NCI-H524 (cell line): ENCODE measurements around the gene INHBE.
"Not testable (repeated sequence)": the region's sequence is repeated elsewhere in the genome, so short reads cannot be mapped to it uniquely, and the experiment has no call there.

Experiments used
- DNase-seq, 2 experiments: peaks; one replicate each; lab custom pipeline; 2025; lab: John Stamatoyannopoulos, UW

Gene INHBE

DNA sequence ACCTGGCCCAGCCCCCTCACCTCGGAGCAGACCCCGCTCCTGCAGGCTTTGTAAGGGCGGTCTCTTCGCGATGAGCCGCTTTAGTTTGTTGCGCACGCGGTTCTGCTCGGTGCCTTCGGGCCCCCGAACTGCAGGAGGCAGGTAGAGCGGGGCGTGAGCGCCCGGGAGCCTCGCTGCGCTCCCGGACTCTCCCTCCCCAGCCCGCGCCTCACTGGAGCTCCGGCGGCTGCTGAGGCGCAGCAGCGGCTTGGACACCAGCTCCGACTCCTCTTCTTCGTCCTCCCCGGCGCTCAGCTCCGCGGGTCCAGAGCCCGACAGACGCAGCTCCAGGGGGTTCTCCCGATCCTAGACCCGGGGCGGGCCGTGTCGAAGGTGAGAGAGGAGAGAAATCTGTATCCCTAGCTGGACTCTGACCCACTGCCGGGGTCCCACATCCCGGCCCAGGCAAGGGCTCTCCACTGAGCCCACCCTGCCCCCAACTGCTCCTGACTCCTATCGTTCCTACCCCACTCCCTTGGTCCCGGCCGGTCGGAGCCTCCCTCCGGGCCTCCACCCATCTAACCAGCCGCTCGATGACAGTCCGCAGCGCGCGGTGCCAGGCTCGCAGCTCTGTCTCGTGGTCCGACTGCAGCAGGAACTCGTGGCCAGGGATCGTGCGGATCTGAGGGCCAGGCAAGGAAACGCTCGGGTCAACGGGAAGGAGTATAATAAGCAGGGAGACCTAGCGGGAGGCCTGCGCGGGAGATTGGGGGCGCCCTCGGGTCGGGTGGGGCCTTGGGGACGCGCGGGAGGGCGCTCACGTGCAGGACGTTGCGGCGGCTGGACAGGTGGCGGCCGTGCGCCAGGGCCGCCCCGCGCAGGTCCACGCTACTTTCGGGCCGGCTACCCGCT lies 20.4 kb downstream of the INHBE start:
- DNase-seq = no peak

DNA sequence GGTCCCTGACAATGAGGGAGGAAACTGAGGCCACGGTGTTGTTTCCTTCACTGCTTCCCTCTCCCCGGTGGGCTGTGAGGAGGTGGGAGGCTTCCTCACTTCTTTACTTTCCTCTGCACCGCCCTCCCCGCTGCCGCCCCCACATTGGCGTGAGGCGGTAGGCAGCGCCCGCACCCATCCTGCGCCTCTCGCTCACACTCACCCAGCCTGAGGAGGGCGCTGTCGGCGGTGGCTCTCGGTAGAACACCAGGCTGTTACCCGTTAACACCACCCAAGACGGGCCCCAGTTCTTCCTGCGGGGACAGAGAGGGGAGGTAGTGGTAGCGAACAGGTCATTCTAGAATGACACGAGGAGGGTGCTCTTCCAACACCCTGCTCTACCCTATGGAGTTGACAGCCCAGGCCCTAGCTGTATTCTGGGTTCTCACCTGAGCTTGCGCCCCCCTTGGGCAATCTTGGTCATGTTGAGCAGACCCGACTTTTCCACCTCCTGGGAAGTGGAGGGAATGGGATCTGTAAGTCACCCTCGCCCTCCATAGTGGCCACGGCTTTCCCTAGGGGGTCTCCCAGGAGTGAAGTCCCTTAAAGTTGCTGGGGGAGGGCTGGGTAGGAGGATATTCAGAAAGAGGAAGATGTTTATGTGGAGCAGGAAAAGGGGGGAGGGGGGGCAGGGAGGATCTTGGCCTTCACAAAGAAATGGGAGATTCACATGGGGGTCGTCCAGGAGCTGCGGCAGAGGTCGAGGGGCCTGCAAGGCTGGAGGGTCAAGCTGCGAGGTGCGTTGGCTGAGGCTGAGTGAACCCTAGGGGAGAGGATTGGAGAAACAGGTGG lies 21.3 kb downstream of the INHBE start:
- no peak for DNase-seq

DNA sequence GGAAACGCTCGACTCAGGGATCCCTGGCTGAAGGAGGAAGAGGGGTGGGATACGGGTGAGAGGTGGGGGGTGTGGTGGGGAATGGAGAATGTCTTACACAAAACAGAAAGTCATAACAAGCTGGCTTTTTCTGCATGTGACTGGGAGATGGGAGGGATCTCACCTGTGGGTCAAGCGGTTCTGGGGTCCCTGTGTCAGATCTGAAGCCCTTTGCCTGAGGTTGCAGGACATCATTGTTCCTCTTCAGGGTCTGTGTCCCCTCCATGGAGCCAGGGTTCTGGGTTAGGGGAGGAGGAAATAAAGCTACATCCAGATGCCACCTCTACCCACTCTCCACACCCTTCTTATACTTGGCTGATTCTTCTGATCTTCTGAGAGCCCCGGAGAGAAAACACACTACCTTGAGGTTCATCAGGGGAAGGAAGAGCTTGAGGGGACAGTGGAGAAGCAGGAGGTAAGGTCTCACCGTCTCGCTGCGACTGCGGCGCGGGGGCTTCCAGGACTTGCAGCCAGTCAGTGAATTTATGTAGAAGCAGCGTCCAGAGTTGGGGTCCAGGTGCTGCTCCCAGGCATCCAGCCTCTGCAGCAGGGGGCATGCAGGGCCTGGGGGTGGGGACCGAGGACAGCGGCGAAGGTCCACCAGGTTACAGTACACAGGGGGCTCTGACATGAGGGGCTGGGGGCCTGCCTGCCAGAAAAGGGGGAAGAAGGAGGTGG lies 22.0 kb downstream of the INHBE start:
- no peak for DNase-seq

DNA sequence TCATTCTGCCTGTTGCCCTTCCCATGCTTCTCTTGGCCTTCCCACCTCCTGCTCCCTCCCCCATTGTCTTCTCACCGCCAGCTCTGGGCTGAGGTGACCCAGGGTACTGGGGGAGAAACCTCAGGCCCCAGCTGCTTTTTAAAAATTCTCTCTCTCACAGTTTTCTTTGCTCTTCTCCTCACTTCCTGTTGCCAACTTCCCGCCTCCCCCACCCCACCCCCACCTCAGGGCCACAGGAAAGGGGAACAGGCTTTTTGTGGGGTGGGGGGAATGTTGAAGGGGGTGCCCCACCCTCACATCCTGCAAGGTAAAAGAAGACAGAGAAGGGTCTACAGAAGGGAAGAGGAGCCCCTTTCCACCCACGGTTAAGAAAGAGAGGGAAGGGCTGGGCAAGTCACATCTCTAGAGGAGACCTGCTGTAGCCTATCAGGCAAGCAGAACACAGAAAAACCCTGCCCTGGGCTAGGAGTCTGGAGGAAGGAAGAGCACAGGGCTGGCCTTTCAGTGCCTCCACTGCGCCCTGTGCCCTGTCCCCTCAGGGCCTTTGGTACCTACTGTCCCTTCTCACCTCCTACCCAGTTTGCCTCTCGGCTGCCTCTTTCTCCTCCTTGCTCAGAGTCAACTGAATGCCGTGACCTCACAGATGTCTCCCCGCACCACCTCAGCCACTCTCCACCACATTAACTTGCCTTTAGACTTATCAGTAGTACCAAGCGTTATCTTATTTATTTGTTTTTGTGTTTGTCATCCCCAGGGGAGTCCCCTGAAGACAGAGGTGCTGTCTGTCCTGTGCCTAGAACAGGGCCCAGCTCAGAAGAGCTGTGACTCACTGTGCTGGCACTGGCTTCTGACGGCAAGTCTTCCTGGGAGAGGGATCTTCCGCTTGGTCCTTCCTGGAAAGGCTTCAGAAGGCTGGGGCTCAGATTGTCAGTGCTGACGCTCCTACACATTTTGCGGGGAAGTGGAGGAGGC lies 22.9 kb downstream of the INHBE start:
- DNase-seq = no peak

DNA sequence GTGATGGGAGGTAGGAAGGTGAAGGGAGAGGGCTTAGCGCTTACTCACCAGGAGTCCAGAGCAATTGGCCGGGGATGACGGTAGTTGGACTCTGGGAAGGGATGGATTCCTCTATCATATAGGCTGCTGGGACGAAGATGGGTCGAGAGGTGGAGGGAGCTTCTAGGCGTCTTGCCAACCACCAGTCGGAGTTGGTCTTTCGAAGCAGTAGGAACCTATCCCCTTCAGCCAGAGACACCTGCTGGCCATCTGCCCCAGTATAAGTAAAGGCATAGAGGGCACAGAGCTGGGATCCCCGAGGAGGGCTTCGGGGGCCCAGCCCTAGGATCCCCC lies 23.9 kb downstream of the INHBE start:
- peak in 1 of 2 experiments; percentile 28 for DNase-seq

DNA sequence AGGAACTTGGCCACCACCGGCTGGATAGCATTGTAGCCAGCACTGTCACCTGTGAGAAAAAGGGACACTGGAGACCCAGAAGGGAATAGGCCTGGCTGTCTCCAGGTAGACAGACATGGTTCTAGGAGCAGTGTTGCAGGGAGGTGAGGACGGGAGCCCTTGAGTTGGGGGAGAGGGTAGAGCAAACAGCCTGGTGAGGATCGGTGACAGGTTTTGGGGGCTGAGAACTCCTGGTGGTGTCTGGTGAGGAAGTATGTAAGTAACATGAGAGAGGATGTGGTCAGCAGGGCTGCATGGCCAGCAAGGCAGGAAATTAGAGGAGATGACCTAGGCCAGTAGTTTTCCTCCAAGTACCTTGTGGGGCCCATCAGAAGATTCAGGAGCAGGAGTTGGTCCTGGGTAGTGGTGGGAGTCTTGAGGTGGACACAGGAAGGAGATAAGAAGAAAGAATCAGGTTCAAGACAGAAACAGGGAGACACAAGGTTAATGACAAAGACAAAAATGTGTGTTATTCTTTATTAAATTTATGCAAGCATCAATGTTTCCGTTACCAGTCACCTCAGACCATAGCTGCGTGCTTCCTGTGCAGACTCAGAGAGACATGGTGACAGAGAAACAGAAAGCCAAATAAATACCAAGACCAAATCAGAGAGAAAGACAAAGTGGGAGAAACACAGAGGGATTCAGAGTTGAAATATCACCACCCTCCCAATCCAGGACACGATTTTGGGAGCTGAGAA lies 24.4 kb downstream of the INHBE start, which contains the start of gene ARHGAP9:
Gene ARHGAP9 (minus strand): TSS at position 491 of the 740 bp plus-strand sequence. CDS start 460 bp downstream, at position 31.
- DNase-seq = no peak

DNA sequence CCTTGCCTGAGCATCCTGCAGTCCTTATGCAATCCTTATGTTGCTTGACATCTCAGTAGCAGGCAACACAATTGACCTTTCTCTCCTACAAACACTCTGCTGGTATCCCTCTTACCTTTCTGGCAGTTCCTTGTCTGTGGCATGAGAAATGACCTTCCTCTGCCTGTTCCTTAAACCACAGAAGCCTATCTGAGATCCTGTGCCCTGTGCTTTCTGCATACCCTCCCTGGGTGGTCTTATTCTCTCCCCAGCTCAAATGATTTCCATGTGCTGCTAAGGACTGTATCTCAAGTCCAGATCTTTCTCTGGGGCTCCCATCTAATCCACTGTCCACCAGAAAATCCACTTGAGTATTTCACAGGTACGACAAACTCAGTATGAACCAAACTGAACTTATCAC lies 26.6 kb downstream of the INHBE start:
- DNase-seq = no peak

DNA sequence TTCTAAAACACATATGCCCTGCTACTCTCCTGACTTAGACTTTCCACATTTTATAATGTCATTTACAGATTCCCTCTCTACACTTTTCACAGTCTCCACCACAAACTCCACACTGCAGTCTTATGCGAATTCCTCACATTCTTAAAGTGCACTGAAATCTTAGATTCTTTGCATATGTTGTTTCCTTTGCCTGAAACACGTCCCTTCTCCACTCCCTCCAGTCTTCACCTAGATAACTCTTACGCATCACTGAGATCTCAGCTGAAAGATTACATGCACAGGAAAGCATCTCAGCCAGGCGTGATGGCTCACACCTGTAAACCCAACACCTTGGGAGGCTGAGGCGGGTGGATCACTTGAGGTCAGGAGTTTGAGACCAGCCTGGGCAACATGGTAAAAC lies 28.4 kb downstream of the INHBE start:
- no peak for DNase-seq

DNA sequence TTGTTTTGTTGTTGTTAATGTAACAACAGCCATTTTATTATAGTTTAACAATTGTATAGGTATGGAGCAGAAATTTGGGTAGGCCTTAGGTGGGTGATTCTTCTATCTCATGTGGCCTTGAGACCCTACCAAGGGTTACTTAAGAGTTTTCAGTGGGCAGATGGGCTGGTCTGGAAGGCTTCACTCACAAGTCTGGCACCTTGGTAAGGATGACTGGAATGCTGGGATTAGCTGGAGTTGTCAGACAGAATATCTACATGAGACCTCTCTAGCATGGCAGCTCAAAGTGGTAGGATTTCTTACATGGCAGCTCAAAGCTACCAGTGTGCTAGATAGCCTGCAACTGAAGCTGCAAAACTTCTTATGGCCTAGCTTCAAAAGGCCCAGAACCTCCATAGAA lies 30.6 kb downstream of the INHBE start:
- DNase-seq = peak in 1 of 2 experiments; percentile 11

DNA sequence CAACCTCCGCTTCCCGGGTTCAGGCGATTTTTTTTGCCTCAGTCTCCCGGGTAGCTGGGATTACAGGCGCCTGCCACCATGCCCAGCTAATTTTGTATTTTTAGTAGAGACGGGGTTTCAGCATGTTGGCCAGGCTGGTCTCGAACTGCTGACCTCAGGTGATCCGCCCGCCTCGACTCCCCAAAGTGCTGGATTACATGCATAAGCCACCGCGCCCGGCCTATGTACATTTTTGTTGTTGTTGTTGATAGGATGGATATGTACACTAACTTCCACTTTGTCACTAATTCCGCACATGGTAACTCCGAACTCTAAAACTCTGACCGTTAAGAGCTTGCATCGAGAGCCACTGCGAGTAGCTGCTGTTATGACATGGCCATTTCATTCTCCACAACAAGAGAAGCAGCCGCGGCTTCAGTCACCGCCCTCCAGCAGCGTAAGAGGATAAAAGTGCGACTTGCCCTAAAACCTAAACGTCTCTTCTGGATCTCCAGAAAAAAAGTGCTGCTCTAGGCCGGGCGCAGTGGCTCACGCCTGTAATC lies 32.0 kb downstream of the INHBE start:
- peak in 1 of 2 experiments; percentile 21 for DNase-seq

DNA sequence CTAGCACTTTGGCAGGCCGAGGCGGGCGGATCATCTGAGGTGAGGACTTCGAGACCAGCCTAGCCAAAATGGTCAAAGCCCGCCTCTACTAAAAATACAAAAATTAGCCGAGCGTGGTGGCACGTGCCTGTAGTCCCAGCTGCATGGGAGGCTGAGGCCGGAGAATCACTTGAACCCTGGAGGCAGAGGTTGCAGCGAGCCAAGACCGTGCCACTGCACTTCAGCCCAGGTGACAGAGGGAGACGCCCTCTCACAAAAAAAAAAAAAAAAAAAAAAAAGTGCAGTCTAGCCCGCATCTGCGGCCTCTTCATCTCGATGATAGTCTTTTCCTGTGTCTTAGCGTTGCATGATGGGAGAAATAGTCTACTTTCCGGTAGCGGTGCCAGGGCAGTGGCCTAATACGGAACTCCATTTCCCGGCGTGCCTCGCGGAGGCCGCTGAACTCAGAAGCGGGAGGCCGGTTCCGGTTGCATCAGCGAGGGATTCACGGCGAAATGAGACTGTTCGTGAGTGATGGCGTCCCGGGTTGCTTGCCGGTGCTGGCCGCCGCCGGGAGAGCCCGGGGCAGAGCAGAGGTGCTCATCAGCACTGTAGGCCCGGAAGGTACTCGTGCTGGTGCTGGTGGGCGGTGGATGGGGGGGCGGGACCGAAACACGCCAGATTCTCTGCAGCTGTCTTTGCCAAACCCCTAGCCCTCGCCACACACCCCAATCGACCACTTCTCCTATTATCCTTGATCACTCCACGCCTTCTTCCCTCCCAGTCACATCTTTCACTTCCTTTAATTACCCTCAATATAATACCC lies 32.7 kb downstream of the INHBE start, which contains the start of gene MARS1:
Gene MARS1 (plus strand): TSS at position 472 of the 805 bp plus-strand sequence. CDS start 23 bp downstream, at position 495.
- DNase-seq = peak; percentile 94 to 96

DNA sequence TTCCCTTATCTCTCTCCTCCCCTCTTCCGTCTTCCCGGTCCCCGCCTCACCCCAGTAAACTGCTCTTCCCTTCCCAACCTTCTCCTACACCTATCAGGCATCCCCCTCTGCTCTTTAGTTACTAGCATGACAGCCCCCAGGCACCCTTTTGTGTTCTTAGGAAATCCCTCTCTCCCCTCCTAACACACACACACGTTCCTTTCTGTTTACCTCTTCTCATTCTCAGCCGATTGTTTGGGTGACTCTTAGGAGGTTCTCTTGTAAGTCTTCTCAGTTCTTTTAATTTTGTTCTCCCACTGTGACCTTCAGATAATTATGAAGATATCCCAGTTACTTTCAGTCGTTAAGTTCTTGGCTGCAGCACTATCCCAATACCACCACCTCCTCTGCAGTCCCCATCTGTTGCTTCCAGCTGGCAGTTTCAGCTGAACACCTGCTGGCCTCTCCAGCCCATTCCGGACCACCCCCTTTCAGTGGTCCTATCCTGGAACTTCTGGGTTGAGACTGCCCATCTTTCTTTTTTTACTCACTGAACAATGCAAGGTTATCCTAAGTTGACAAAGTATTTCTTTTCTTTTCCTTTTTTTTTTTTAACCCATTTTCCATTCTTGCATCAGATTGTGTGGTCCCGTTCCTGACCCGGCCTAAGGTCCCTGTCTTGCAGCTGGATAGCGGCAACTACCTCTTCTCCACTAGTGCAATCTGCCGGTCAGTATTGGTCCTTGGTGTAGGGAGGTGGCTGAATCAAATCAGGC lies 33.5 kb downstream of the INHBE start:
- DNase-seq = peak; percentile 31 to 71

DNA sequence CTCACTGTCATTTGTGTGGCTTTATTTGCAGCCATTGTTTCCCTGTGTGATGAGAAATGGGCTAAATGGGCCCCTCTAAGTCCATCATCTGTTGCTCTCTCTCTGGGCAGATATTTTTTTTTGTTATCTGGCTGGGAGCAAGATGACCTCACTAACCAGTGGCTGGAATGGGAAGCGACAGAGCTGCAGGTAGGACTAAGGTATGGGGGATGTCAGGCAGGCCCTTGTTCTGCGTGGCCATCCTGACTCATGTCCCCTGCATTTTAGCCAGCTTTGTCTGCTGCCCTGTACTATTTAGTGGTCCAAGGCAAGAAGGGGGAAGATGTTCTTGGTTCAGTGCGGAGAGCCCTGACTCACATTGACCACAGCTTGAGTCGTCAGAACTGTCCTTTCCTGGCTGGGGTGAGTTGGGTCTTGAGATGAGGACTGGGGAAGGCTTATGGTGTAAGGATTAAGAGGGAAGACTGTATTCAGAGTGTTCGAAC lies 34.1 kb downstream of the INHBE start:
- no peak for DNase-seq

DNA sequence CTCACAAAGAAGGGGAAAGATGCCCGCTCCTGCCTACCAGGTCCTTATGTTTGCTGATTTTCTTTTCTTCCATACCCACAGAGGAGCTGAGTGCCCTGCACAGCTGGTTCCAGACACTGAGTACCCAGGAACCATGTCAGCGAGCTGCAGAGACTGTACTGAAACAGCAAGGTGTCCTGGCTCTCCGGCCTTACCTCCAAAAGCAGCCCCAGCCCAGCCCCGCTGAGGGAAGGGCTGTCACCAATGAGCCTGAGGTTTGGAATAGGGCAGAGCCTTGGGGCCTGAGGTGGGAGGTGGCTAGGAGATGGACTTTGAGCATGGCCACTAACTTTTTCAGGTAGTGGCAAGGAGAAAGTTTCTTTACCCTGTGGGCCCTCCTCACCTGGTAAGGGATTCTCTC lies 35.0 kb downstream of the INHBE start:
- DNase-seq = no peak

DNA sequence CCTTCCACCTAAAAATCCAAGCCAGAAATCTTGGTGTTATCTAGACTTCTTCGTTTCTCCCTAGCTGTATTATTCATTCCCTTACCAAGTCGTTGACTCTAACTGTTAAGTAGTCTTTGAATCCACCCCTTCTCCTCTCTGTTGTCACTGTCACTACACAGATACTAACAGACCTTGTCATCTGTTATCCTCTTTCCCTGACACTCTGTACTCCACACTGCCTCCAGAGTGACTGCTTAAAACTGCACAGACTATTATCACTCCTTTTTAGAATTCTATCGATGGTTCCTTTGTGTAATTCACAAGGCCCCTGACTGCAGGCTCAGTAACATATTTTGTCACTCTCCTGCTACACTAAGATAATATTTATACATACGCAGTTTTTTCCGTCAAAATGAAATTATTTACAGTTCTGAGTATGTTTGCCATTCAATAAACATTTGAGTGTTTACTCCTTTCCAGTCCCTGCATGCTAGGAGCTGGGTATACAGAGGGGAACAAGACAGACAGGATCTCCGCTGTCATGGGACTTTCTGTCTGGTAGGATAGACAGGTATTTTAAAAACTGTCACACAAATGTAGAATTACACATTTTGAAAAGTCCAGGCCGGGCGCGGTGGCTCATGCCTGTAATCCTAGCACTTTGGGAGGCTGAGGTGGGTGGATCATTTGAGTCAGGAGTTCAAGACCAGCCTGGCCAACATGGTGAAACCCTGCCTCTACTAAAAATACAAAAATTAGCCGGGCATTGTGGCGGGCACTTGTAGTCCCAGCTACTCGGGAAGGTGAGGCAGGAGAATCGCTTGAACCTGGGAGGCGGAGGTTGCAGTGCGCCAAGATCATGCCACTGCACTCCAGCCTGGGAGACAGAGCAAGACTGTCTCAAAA lies 36.5 kb downstream of the INHBE start:
- DNase-seq = peak in 1 of 2 experiments; percentile 18

DNA sequence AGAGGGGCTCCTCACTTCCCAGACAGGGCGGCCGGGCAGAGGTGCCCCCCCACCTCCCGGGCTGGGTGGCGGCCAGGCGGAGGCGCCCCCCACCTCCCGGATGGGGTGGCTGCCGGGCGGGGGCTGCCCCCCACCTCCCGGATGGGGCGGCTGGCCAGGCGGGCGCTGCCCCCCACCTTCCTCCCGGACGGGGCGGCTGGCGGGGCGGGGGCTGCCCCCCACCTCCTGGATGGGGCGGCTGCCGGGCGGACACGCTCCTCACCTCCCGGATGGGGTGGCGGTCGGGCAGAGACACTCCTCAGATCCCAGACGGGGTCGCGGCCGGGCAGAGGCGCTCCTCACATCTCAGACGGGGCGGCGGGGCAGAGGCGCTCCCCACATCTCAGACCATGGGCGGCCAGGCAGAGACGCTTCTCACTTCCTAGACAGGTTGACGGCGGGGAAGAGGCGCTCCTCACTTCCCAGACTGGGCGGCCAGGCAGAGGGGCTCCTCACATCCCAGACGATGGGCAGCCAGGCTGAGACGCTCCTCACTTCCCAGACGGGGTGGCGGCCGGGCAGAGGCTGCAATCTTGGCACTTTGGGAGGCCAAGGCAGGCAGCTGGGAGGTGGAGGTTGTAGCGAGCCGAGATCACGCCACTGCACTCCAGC lies 40.1 kb downstream of the INHBE start:
- not testable (repeated sequence) for DNase-seq

DNA sequence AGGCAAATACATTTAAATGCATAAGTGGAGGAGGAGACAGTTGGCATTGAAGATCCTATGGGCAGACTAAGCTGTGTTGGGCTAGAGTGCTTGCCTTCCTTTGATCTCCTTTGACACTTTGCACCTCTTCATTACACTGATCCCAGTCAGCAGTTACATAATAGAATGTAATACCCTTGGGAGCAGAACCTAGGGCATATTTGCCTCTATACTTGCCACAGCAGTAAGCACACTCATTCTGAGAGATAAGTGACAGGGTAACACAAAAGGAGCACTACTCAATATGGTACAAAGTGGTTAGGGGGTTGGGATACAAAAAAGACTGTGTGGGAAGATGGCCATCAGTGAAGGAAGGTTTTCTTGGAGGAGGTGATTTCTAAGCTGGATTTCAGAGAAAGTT lies 41.7 kb downstream of the INHBE start:
- no peak for DNase-seq
